HepG2 (cell line): ENCODE data around the gene SGPP1. TPM values are rescaled to one million over a fixed set of nuclear protein-coding genes. Genes with fewer than 3 reads are reported as not detected.

Source experiments
- ATAC-seq: fragments of 200-7000 bp; cut with Tn5 transposase; 3 replicates; pipeline ENCODE4 v1.9.1; 2020; ENCODE audit warnings: mild to moderate bottlenecking, moderate library complexity
- BruUV-seq: library from RNA; stranded (reverse); fragments of 400-500 nt; replicated peaks from 2 replicates; lab custom pipeline; 2021; lab: Mats Ljungman, UMichigan
- CTCF ChIA-PET: fragments of 300-600 bp; formaldehyde crosslinking; extraction: SDS; loops from one replicate; lab custom pipeline; 2021; ENCODE audit warnings: low total read pairs, inconsistent platforms, low intra/inter-chr PET ratio; lab: Yijun Ruan, JAX
- POLR2A ChIA-PET: fragments of 350-600 bp; sonication (Branson Sonifier 250); formaldehyde crosslinking; loops from one replicate; lab custom pipeline; 2020; ENCODE audit warnings: antibody characterized with exemption, inconsistent platforms; lab: Yijun Ruan, JAX
- DNase-seq: peaks from one replicate; pipeline ENCODE4 v3.0.0-alpha.2; 2015; ENCODE audit warnings: low spot score
- FAIRE-seq: peaks from 3 replicates; lab custom pipeline; 2011; peaks lifted over from hg19 to GRCh38; lab: Jason Lieb, UNC
- H2AFZ ChIP-seq: one replicate; pipeline ENCODE4 v1.6.1; 2011; ENCODE audit warnings: low read length, inconsistent platforms
- H3K27ac ChIP-seq: fragments of 300-600 bp; 3 replicates; pipeline ENCODE4 v1.8.0; 2011; ENCODE audit warnings: mixed run types, mild to moderate bottlenecking, mixed read lengths, low read length, inconsistent platforms; ENCODE audit not compliant: insufficient read depth; ENCODE audit errors: extremely low read length
- H3K27me3 ChIP-seq, 2 experiments: fragments of 200-600 bp in 1 of 2; 2 replicates in 1 of 2; 3 replicates in 1 of 2; pipeline versions ENCODE4 v1.6.0 to v1.8.0; 2011; ENCODE audit warnings: low read length in 2 of 2, mild to moderate bottlenecking in 2 of 2, moderate library complexity in 2 of 2, inconsistent platforms in 1 of 2; ENCODE audit not compliant: insufficient read depth in 2 of 2, control insufficient read depth in 1 of 2
- H3K36me3 ChIP-seq, 2 experiments: fragments of 200-600 bp in 1 of 2; replicated peaks in 1 of 2; 2 replicates in 1 of 2; 3 replicates in 1 of 2; pipeline versions ENCODE4 v1.5.1 to v1.8.0; 2011; ENCODE audit warnings: low read length in 2 of 2, inconsistent platforms in 1 of 2; ENCODE audit not compliant: insufficient read depth in 2 of 2, control insufficient read depth in 1 of 2
- H3K4me1 ChIP-seq: 2 replicates; pipeline ENCODE4 v1.5.1; 2012; ENCODE audit warnings: low read length, inconsistent platforms; ENCODE audit not compliant: insufficient read depth
- H3K4me2 ChIP-seq: 2 replicates; pipeline ENCODE4 v1.6.0; 2011; ENCODE audit warnings: low read depth, low read length, inconsistent platforms
- H3K4me3 ChIP-seq, 3 experiments: fragments of 200-600 bp in 1 of 3; sonication (generic), shearing (Covaris generic) in 1 of 3; replicated peaks in 1 of 3; 2 replicates each; pipeline ENCODE4 v1.5.1; 2011 to 2016; ENCODE audit warnings: low read length in 3 of 3, inconsistent platforms in 2 of 3, low read depth in 2 of 3, mild to moderate bottlenecking in 2 of 3, control low read depth in 1 of 3, mixed read lengths in 1 of 3; ENCODE audit not compliant: insufficient read depth in 1 of 3
- H3K79me2 ChIP-seq: one replicate; pipeline ENCODE4 v1.6.1; 2011; ENCODE audit warnings: low read length, inconsistent platforms; ENCODE audit not compliant: insufficient read depth
- H3K9ac ChIP-seq: 2 replicates; pipeline ENCODE4 v1.6.0; 2011; ENCODE audit warnings: mild to moderate bottlenecking, low read depth, low read length, inconsistent platforms; ENCODE audit not compliant: insufficient read depth
- H3K9me3 ChIP-seq: 2 replicates; pipeline ENCODE4 v1.5.1; 2012; ENCODE audit warnings: mild to moderate bottlenecking, low read length
- H4K20me1 ChIP-seq: 2 replicates; pipeline ENCODE4 v1.6.0; 2011; ENCODE audit warnings: inconsistent platforms, mild to moderate bottlenecking, low read length, moderate library complexity; ENCODE audit not compliant: insufficient read depth
- AGO1 ChIP-seq: fragments of 200-400 bp; formaldehyde crosslinking; IDR thresholded peaks from 2 replicates; pipeline ENCODE4 v1.6.1; 2017; ENCODE audit warnings: mild to moderate bottlenecking, low read depth, low read length, moderate library complexity; ENCODE audit not compliant: poor library complexity, severe bottlenecking
- ARNTL ChIP-seq: sonication (generic); formaldehyde crosslinking; IDR thresholded peaks from 2 replicates; pipeline ENCODE4 v1.4.0; 2020; ENCODE audit warnings: mild to moderate bottlenecking, missing genetic modification reagents
- CAMTA2 ChIP-seq: sonication (generic); formaldehyde crosslinking; IDR thresholded peaks from 2 replicates; pipeline ENCODE4 v1.4.0; 2020; ENCODE audit warnings: mild to moderate bottlenecking, missing genetic modification reagents, borderline replicate concordance
- CEBPZ ChIP-seq: IDR thresholded peaks from 2 replicates; pipeline ENCODE4 v1.6.1; 2012; ENCODE audit warnings: low read length, improper control_type of control experiment
- FOSL2 ChIP-seq: sonication (generic); formaldehyde crosslinking; IDR thresholded peaks from 2 replicates; pipeline ENCODE4 v1.4.0; 2020; ENCODE audit warnings: missing genetic modification reagents
- MAZ ChIP-seq, 2 experiments: sonication (generic) in 1 of 2; formaldehyde crosslinking in 1 of 2; IDR thresholded peaks; 2 replicates each; pipeline versions ENCODE4 v1.5.0 to v1.6.1; 2012 to 2020; ENCODE audit warnings: low read depth in 2 of 2, mild to moderate bottlenecking in 2 of 2, borderline replicate concordance in 1 of 2, improper control_type of control experiment in 1 of 2, low read length in 1 of 2, missing genetic modification reagents in 1 of 2, moderate library complexity in 1 of 2
- WIZ ChIP-seq: sonication (generic); formaldehyde crosslinking; IDR thresholded peaks from 2 replicates; pipeline ENCODE4 v1.5.1; 2020; ENCODE audit warnings: mild to moderate bottlenecking, missing genetic modification reagents
- ZNF138 ChIP-seq: sonication (generic); formaldehyde crosslinking; IDR thresholded peaks from 2 replicates; pipeline ENCODE4 v1.5.0; 2020; ENCODE audit warnings: mild to moderate bottlenecking, low read depth, missing genetic modification reagents
- ZNF274 ChIP-seq: sonication (generic); formaldehyde crosslinking; IDR thresholded peaks from 2 replicates; pipeline ENCODE4 v1.5.1; 2020; ENCODE audit warnings: mild to moderate bottlenecking, missing genetic modification reagents
- ZNF503 ChIP-seq: sonication (generic); formaldehyde crosslinking; IDR thresholded peaks from 2 replicates; pipeline ENCODE4 v1.4.0; 2020; ENCODE audit warnings: missing genetic modification reagents
- ZNF746 ChIP-seq: sonication (generic); formaldehyde crosslinking; IDR thresholded peaks from 2 replicates; pipeline ENCODE4 v1.8.0; 2022; ENCODE audit warnings: mild to moderate bottlenecking, missing genetic modification reagents
- ZSCAN22 ChIP-seq: sonication (generic); formaldehyde crosslinking; IDR thresholded peaks from 2 replicates; pipeline ENCODE4 v1.4.0; 2020; ENCODE audit warnings: mild to moderate bottlenecking, missing genetic modification reagents
- in situ Hi-C: cut with HindIII; loops from 2 replicates; pipeline ENCODE4 v1.10.0; 2017; ENCODE audit warnings: low pct_unique_long_range_greater_than_20kb; ENCODE audit not compliant: extremely low pct_ligation_motif_present
- intact Hi-C: fragments of 100-400 bp; cut with micrococcal nuclease; formaldehyde crosslinking; loops from one replicate; pipeline ENCODE4 v1.10.0; 2022; ENCODE audit not compliant: unreplicated experiment
- polyA plus RNA-seq, 8 experiments: library from polyadenylated mRNA; depleted of rRNA in 3 of 8; stranded (reverse) in 7 of 8; unstranded in 1 of 8; fragments of >200 nt; fragmentation: Illumina TruSeq in 4 of 8; extraction: Trizol in 4 of 8; gene quantifications; 2 replicates each; pipeline versions ENCODE4 v1.2.1 to v1.2.3, GENCODE V29; 2011 to 2016; ENCODE audit warnings: low read depth in 4 of 8, missing spikeins in 1 of 8, mixed read lengths in 1 of 8; ENCODE audit not compliant: insufficient read depth in 1 of 8
- total RNA-seq, 5 experiments: library from RNA; depleted of rRNA; stranded (reverse); fragments of >200 nt; fragmentation: Illumina TruSeq; extraction: Trizol; gene quantifications; 2 replicates each; pipeline ENCODE4 v1.2.3, GENCODE V29; 2016; ENCODE audit warnings: low read depth in 1 of 5

The SGPP1 gene
- total and polyA plus RNA-seq, 2 of the 13 experiments (the other 11 are each of a cell fraction or from before 2014, with no cell fraction given), result 6.4 to 6.8 TPM

- BruUV-seq, result no TSS peak
- TF ChIP-seq ZNF138 (CRISPR knock-in tag) (no peak), CAMTA2 (CRISPR knock-in tag) (no peak), FOSL2 (CRISPR knock-in tag) (no peak), ZSCAN22 (no peak), CEBPZ (no peak), ARNTL (CRISPR knock-in tag) (no peak), ZNF274 (CRISPR knock-in tag) (no peak), ZNF503 (CRISPR knock-in tag) (no peak), AGO1 (no peak), ZNF746 (CRISPR knock-in tag) (no peak), WIZ (no peak), MAZ (IDR thresholded peaks at IDR 0.05; ENCODE audit: borderline replicate concordance, low read depth, low read length) (no peak), MAZ (CRISPR knock-in tag; IDR thresholded peaks at IDR 0.05; ENCODE audit: low read depth) (no peak)
- no peak for ATAC-seq
- Histone ChIP-seq H3K4me3 (no peak overlapping the region), H2AFZ (no peak overlapping the region), H3K27me3 (no peaks in the 10 kb centered on the region), H4K20me1 (no peaks in the 10 kb centered on the region), H3K9ac (no peak overlapping the region), H3K27ac (no peak overlapping the region), H3K9me3 (no peaks in the 10 kb centered on the region), H3K4me1 (peaks cover 17% of the 10 kb centered on the region), H3K4me2 (no peak overlapping the region), H3K36me3 (no peaks in the 10 kb centered on the region), H3K79me2 (no peaks in the 10 kb centered on the region)
- CTCF ChIA-PET, result no interaction called here
- FAIRE-seq, result no peak
- in situ Hi-C loops, result loop anchor here (25.0 kb wide), 1 partner anchor 370 kb away; no protein-coding TSS in a partner anchor
- POLR2A ChIA-PET, result no interaction called here
- no peak for DNase-seq
- intact Hi-C loops, result no loop called here
Measured at GRCh38 chr14:63757211-63757610, 29.3 kb upstream of the SGPP1 start.
